HCT116 (cell line): ENCODE results near the gene ITLN1.

Experiments used
- CTCF ChIP-seq, 3 experiments: fragments of 200-600 bp in 1 of 3; sonication (generic) in 1 of 3; IDR thresholded peaks in 2 of 3; conservative IDR thresholded peaks in 1 of 3; 2 replicates each; pipeline ENCODE4 v1.5.1; 2012 to 2017; ENCODE audit warnings: low read depth in 2 of 3, low read length in 2 of 3, antibody characterized with exemption in 1 of 3, borderline replicate concordance in 1 of 3, control low read depth in 1 of 3, mild to moderate bottlenecking in 1 of 3, mixed read lengths in 1 of 3, mixed run types in 1 of 3, moderate library complexity in 1 of 3; ENCODE audit not compliant: insufficient read depth in 1 of 3
- EZH2 ChIP-seq: fragments of 200-600 bp; sonication (generic); IDR thresholded peaks from 2 replicates; pipeline ENCODE4 v1.6.1; 2017; ENCODE audit warnings: antibody characterized with exemption, mixed run types
- JUND ChIP-seq: IDR thresholded peaks from 2 replicates; pipeline ENCODE4 v1.6.1; 2012
- MAX ChIP-seq: IDR thresholded peaks from 2 replicates; pipeline ENCODE4 v1.6.1; 2012
- POLR2AphosphoS5 ChIP-seq: IDR thresholded peaks from 2 replicates; pipeline ENCODE4 v1.6.1; 2011; ENCODE audit warnings: mild to moderate bottlenecking, low read depth, low read length, moderate library complexity
- ZFX ChIP-seq: fragments of 450-650 bp; IDR thresholded peaks from 2 replicates; pipeline ENCODE4 v1.6.1; 2017

GRCh38 chr1:160916666-160917065 is 31.7 kb upstream of the ITLN1 start:
- TF ChIP-seq POLR2AphosphoS5 (no peak), EZH2 (no peak), CTCF (IDR thresholded peaks at IDR 0.05 in 2 of 3, conservative IDR thresholded peaks at IDR 0.05 in 1 of 3; ENCODE audit: borderline replicate concordance in 1 of 3, insufficient read depth in 1 of 3, low read depth in 2 of 3, low read length in 2 of 3) (no peak), ZFX (no peak), JUND (no peak), MAX (no peak)
